BLaER1 (cell line): ENCODE data around the gene ANKS1B.

ENCODE experiments used
- H3K27ac ChIP-seq: shearing (Covaris generic); formaldehyde crosslinking; 2 replicates; pipeline ENCODE4 v1.8.1; 2022
- H3K27me3 ChIP-seq: shearing (Covaris generic); formaldehyde crosslinking; 2 replicates; pipeline ENCODE4 v1.8.1; 2022
- H3K36me3 ChIP-seq: shearing (Covaris generic); formaldehyde crosslinking; 2 replicates; pipeline ENCODE4 v1.8.1; 2022
- H3K4me1 ChIP-seq: shearing (Covaris generic); formaldehyde crosslinking; 2 replicates; pipeline ENCODE4 v1.8.1; 2022
- H3K4me2 ChIP-seq: shearing (Covaris generic); formaldehyde crosslinking; 2 replicates; pipeline ENCODE4 v1.8.1; 2022
- H3K4me3 ChIP-seq: shearing (Covaris generic); formaldehyde crosslinking; 2 replicates; pipeline ENCODE4 v1.8.1; 2022
- H3K9ac ChIP-seq: shearing (Covaris generic); formaldehyde crosslinking; 2 replicates; pipeline ENCODE4 v1.8.1; 2022
- H3K9me3 ChIP-seq: shearing (Covaris generic); formaldehyde crosslinking; 2 replicates; pipeline ENCODE4 v1.8.1; 2022
- H4K20me1 ChIP-seq: shearing (Covaris generic); formaldehyde crosslinking; 2 replicates; pipeline ENCODE4 v1.8.1; 2022
- Cebpa-rat ChIP-seq: shearing (Covaris generic); IDR thresholded peaks from 2 replicates; pipeline ENCODE4 v1.8.1; 2022

Gene ANKS1B

GRCh38 chr12:99066726-99067125 is 918.0 kb downstream of the ANKS1B start:
- no peak for TF ChIP-seq Cebpa-rat
- Histone ChIP-seq H3K4me1 (no peaks in the 10 kb centered on the region), H3K36me3 (peaks cover 65% of the 10 kb centered on the region), H3K9me3 (no peaks in the 10 kb centered on the region), H3K4me2 (no peak overlapping the region), H3K4me3 (no peak overlapping the region), H3K9ac (no peak overlapping the region), H4K20me1 (no peaks in the 10 kb centered on the region), H3K27ac (no peak overlapping the region), H3K27me3 (no peaks in the 10 kb centered on the region)

GRCh38 chr12:99063182-99063581 is 921.6 kb downstream of the ANKS1B start:
- Histone ChIP-seq H3K4me1 (0 out of 2 replicates have a peak, but pooled peaks cover 3% of the 10 kb centered on the region), H3K27me3 (no peaks in the 10 kb centered on the region), H3K4me2 (no peak overlapping the region), H3K4me3 (no peak overlapping the region), H3K9ac (no peak overlapping the region), H3K27ac (no peak overlapping the region), H4K20me1 (no peaks in the 10 kb centered on the region), H3K9me3 (no peaks in the 10 kb centered on the region), H3K36me3 (peaks cover 50% of the 10 kb centered on the region)
- TF ChIP-seq Cebpa-rat: no peak

- no peak for TF ChIP-seq Cebpa-rat
- no peaks in the 10 kb centered on the region for H4K20me1 ChIP-seq
- H3K4me1 ChIP-seq: 0 out of 2 replicates have a peak, but pooled peaks cover 3% of the 10 kb centered on the region
- H3K9ac ChIP-seq: no peak overlapping the region
- H3K4me2 ChIP-seq: no peak overlapping the region
- H3K27ac ChIP-seq: no peak overlapping the region
- H3K4me3 ChIP-seq: no peak overlapping the region
- H3K9me3 ChIP-seq: no peaks in the 10 kb centered on the region
- no peaks in the 10 kb centered on the region for H3K27me3 ChIP-seq
- peaks cover 42% of the 10 kb centered on the region for H3K36me3 ChIP-seq
These were observed 924.8 kb downstream of the ANKS1B start for GRCh38 chr12:99059824-99060511.

- Histone ChIP-seq H4K20me1 (no peaks in the 10 kb centered on the region), H3K4me1 (0 out of 2 replicates have a peak, but pooled peaks cover 3% of the 10 kb centered on the region), H3K36me3 (peaks cover 42% of the 10 kb centered on the region), H3K9ac (no peak overlapping the region), H3K27ac (no peak overlapping the region), H3K4me2 (no peak overlapping the region), H3K27me3 (no peaks in the 10 kb centered on the region), H3K4me3 (no peak overlapping the region), H3K9me3 (no peaks in the 10 kb centered on the region)
- no peak for TF ChIP-seq Cebpa-rat
These were observed 927.1 kb downstream of the ANKS1B start for GRCh38 chr12:99057670-99058069.

- H3K27me3 ChIP-seq: no peaks in the 10 kb centered on the region
These were observed 928.5 kb downstream of the ANKS1B start for GRCh38 chr12:99056186-99056585.

GRCh38 chr12:99055299-99055698 is 929.4 kb downstream of the ANKS1B start:
- Histone ChIP-seq H3K36me3 (peaks cover 53% of the 10 kb centered on the region), H3K9me3 (peaks cover 3% of the 10 kb centered on the region; the same call in 1 of the 2 replicates), H3K4me2 (no peak overlapping the region), H4K20me1 (no peaks in the 10 kb centered on the region), H3K27ac (no peak overlapping the region), H3K4me1 (0 out of 2 replicates have a peak, but pooled peaks cover 3% of the 10 kb centered on the region), H3K9ac (no peak overlapping the region), H3K4me3 (no peak overlapping the region), H3K27me3 (no peaks in the 10 kb centered on the region)
- TF ChIP-seq Cebpa-rat: no peak

More at GRCh38 chr12:99056186-99056585, 928.5 kb downstream of the ANKS1B start:
- Histone ChIP-seq H3K4me1 (0 out of 2 replicates have a peak, but pooled peaks cover 3% of the 10 kb centered on the region), H3K4me3 (no peak overlapping the region), H4K20me1 (no peaks in the 10 kb centered on the region), H3K27ac (no peak overlapping the region), H3K4me2 (no peak overlapping the region), H3K9ac (no peak overlapping the region), H3K9me3 (no peaks in the 10 kb centered on the region), H3K36me3 (peaks cover 48% of the 10 kb centered on the region)
- no peak for TF ChIP-seq Cebpa-rat

GRCh38 chr12:99054601-99055128 is 930.1 kb downstream of the ANKS1B start:
- H3K27ac ChIP-seq: no peak overlapping the region
- H3K4me2 ChIP-seq: no peak overlapping the region
- no peak for TF ChIP-seq Cebpa-rat
- H3K27me3 ChIP-seq: no peaks in the 10 kb centered on the region
- H3K4me3 ChIP-seq: no peak overlapping the region
- peaks cover 3% of the 10 kb centered on the region; the same call in 1 of the 2 replicates for H3K9me3 ChIP-seq
- H3K9ac ChIP-seq: no peak overlapping the region
- peaks cover 50% of the 10 kb centered on the region for H3K36me3 ChIP-seq
- no peaks in the 10 kb centered on the region for H3K4me1 ChIP-seq
- no peaks in the 10 kb centered on the region for H4K20me1 ChIP-seq

GRCh38 chr12:99053616-99054362 is 930.9 kb downstream of the ANKS1B start:
- Histone ChIP-seq H3K4me3 (no peak overlapping the region), H3K4me2 (no peak overlapping the region), H3K9ac (no peak overlapping the region), H3K27ac (no peak overlapping the region), H3K27me3 (no peaks in the 10 kb centered on the region), H3K9me3 (peaks cover 11% of the 10 kb centered on the region), H3K36me3 (peaks cover 58% of the 10 kb centered on the region), H3K4me1 (no peaks in the 10 kb centered on the region), H4K20me1 (no peaks in the 10 kb centered on the region)
- no peak for TF ChIP-seq Cebpa-rat

GRCh38 chr12:99049774-99050173 is 935.0 kb downstream of the ANKS1B start:
- no peak for TF ChIP-seq Cebpa-rat
- peaks cover 31% of the 10 kb centered on the region for H3K9me3 ChIP-seq
- H3K27ac ChIP-seq: no peak overlapping the region
- no peaks in the 10 kb centered on the region for H4K20me1 ChIP-seq
- no peaks in the 10 kb centered on the region for H3K27me3 ChIP-seq
- no peak overlapping the region for H3K9ac ChIP-seq
- no peaks in the 10 kb centered on the region for H3K4me1 ChIP-seq
- no peak overlapping the region for H3K4me3 ChIP-seq
- H3K4me2 ChIP-seq: no peak overlapping the region
- peaks cover 67% of the 10 kb centered on the region for H3K36me3 ChIP-seq

GRCh38 chr12:99045158-99045557 is 939.6 kb downstream of the ANKS1B start:
- H4K20me1 ChIP-seq: no peaks in the 10 kb centered on the region
- no peak overlapping the region for H3K4me3 ChIP-seq
- H3K27me3 ChIP-seq: no peaks in the 10 kb centered on the region
- H3K4me2 ChIP-seq: no peak overlapping the region
- peaks cover 28% of the 10 kb centered on the region for H3K9me3 ChIP-seq
- peaks cover 59% of the 10 kb centered on the region for H3K36me3 ChIP-seq
- H3K4me1 ChIP-seq: no peaks in the 10 kb centered on the region
- no peak overlapping the region for H3K27ac ChIP-seq
- TF ChIP-seq Cebpa-rat: no peak
- H3K9ac ChIP-seq: no peak overlapping the region
